PC-3 (cell line): ENCODE data around the gene FOSB. TPM values are rescaled to one million over a fixed set of nuclear protein-coding genes. Genes with fewer than 3 reads are reported as not detected.

Experiments used
- ATAC-seq: fragments of 200-7000 bp; cut with Tn5 transposase; 2 replicates; pipeline ENCODE4 v1.9.1; 2020; ENCODE audit warnings: mild to moderate bottlenecking, moderate library complexity
- BruUV-seq: library from RNA; stranded (reverse); fragments of 400-500 nt; replicated peaks from 2 replicates; lab custom pipeline; 2021; lab: Mats Ljungman, UMichigan
- CTCF ChIA-PET: fragments of 300-600 bp; sonication (Branson Sonifier 250); formaldehyde crosslinking; loops from one replicate; lab custom pipeline; 2022; ENCODE audit warnings: antibody characterized with exemption; lab: Charles Lee
- POLR2A ChIA-PET: fragments of 300-600 bp; sonication (Branson Sonifier 250); formaldehyde crosslinking; loops from one replicate; lab custom pipeline; 2022; ENCODE audit warnings: antibody characterized with exemption; ENCODE audit not compliant: unreplicated experiment; lab: Charles Lee
- DNase-seq: peaks from one replicate; pipeline ENCODE4 v3.0.0-alpha.2; 2015
- H2AFZ ChIP-seq: fragments of 300-600 bp; sonication (generic); 2 replicates; pipeline ENCODE4 v1.6.0; 2016; ENCODE audit warnings: antibody characterized with exemption, low read length
- H3F3A ChIP-seq: fragments of 300-600 bp; sonication (generic); one replicate; pipeline ENCODE4 v1.6.0; 2017; ENCODE audit warnings: antibody characterized with exemption, low read length, control low read depth, mild to moderate bottlenecking; ENCODE audit not compliant: unreplicated experiment
- H3K27ac ChIP-seq: fragments of 300-600 bp; sonication (generic); 2 replicates; pipeline ENCODE4 v1.5.1; 2016; ENCODE audit warnings: mild to moderate bottlenecking, low read length
- H3K27me3 ChIP-seq: fragments of 300-600 bp; sonication (generic); 2 replicates; pipeline ENCODE4 v1.6.1; 2016; ENCODE audit warnings: low read length, mixed read lengths
- H3K36me3 ChIP-seq: fragments of 300-600 bp; sonication (generic); 2 replicates; pipeline ENCODE4 v1.6.1; 2016; ENCODE audit warnings: low read depth, mixed run types, low read length, mixed read lengths
- H3K4me1 ChIP-seq: fragments of 300-600 bp; sonication (generic); 2 replicates; pipeline ENCODE4 v1.5.1; 2016; ENCODE audit warnings: low read length; ENCODE audit not compliant: insufficient read depth
- H3K4me2 ChIP-seq: fragments of 300-600 bp; sonication (generic); 2 replicates; pipeline ENCODE4 v1.6.0; 2016; ENCODE audit warnings: low read length
- H3K4me3 ChIP-seq: fragments of 300-600 bp; sonication (generic); 2 replicates; pipeline ENCODE4 v1.5.1; 2016; ENCODE audit warnings: mild to moderate bottlenecking, low read length, mixed read lengths
- H3K79me2 ChIP-seq: fragments of 300-600 bp; sonication (generic); 2 replicates; pipeline ENCODE4 v1.6.1; 2017; ENCODE audit warnings: low read length, mixed read lengths
- H3K9ac ChIP-seq: fragments of 300-600 bp; sonication (generic); 2 replicates; pipeline ENCODE4 v1.6.0; 2016; ENCODE audit warnings: mild to moderate bottlenecking, low read length
- H3K9me2 ChIP-seq: fragments of 300-600 bp; sonication (generic); replicated peaks from 2 replicates; pipeline ENCODE4 v1.6.1; 2016; ENCODE audit warnings: mixed run types, low read length, mixed read lengths
- H3K9me3 ChIP-seq: fragments of 300-600 bp; sonication (generic); 2 replicates; pipeline ENCODE4 v1.6.1; 2016; ENCODE audit warnings: low read length, mixed read lengths
- H4K20me1 ChIP-seq: fragments of 300-600 bp; sonication (generic); 2 replicates; pipeline ENCODE4 v1.6.1; 2016; ENCODE audit warnings: low read length, mixed read lengths
- CTCF ChIP-seq: fragments of 300-600 bp; sonication (generic); conservative IDR thresholded peaks from 2 replicates; pipeline ENCODE4 v1.5.1; 2017; ENCODE audit warnings: antibody characterized with exemption, low read depth, mild to moderate bottlenecking, low read length
- EZH2 ChIP-seq: fragments of 300-600 bp; sonication (generic); IDR thresholded peaks from one replicate; pipeline ENCODE4 v1.6.1; 2017; ENCODE audit warnings: antibody characterized with exemption, mild to moderate bottlenecking, low read length; ENCODE audit not compliant: unreplicated experiment
- EZH2phosphoT487 ChIP-seq: fragments of 300-600 bp; sonication (generic); IDR thresholded peaks from 2 replicates; pipeline ENCODE4 v1.6.1; 2018; ENCODE audit warnings: mild to moderate bottlenecking, antibody characterized with exemption, low read length, borderline replicate concordance
- intact Hi-C: fragments of 100-400 bp; cut with micrococcal nuclease; formaldehyde crosslinking; loops from 2 replicates; pipeline ENCODE4 v1.9.0; 2023
- total RNA-seq: library from RNA; depleted of rRNA; stranded (reverse); fragments of >200 nt; gene quantifications from 2 replicates; pipeline ENCODE4 v1.2.3, GENCODE V29; 2014

The FOSB gene
- total RNA-seq, 1 experiment from 2014 or later, result 35.8 TPM

- peak overlapping the region; percentile 36 for H3K9ac ChIP-seq
- 0 out of 2 replicates have a peak overlapping the region, but pooled peaks have one; percentile 45 for H2AFZ ChIP-seq
- H3K9me3 ChIP-seq, result no peaks in the 10 kb centered on the region
- intact Hi-C loops, result no loop called here
- H3K79me2 ChIP-seq, result no peaks in the 10 kb centered on the region
- H3K4me3 ChIP-seq, result peak overlapping the region; percentile 62
- CTCF ChIA-PET, result interaction anchor here (0.5 kb wide), 1 partner anchor 74 kb away, joined by 10 read pairs; no protein-coding TSS in a partner anchor
- TF ChIP-seq EZH2phosphoT487 (no peak), EZH2 (no peak)
- ATAC-seq, result peak; percentile 3; the same call in 1 of the 2 replicates
- H3K4me2 ChIP-seq, result peak overlapping the region; percentile 87
- H3K9me2 ChIP-seq, result no peaks in the 10 kb centered on the region
- POLR2A ChIA-PET, result no interaction called here
- H3F3A ChIP-seq, result no peaks in the 10 kb centered on the region
- H3K4me1 ChIP-seq, result peaks cover 14% of the 10 kb centered on the region
- BruUV-seq, result TSS peak; percentile 63
- peak overlapping the region; percentile 38; the same call in 1 of the 2 replicates for H3K27ac ChIP-seq
- DNase-seq, result peak; percentile 19
- H3K36me3 ChIP-seq, result no peaks in the 10 kb centered on the region
- H4K20me1 ChIP-seq, result no peaks in the 10 kb centered on the region
- no peaks in the 10 kb centered on the region for H3K27me3 ChIP-seq
Measured at GRCh38 chr19:45442778-45443461, 24.9 kb upstream of the FOSB start.

GRCh38 chr19:45443462-45444317 is 24.1 kb upstream of the FOSB start:
- Histone ChIP-seq H3K27ac (peak overlapping the region; percentile 86), H3K4me2 (peak overlapping the region; percentile 87), H3K27me3 (no peaks in the 10 kb centered on the region), H3K9me3 (no peaks in the 10 kb centered on the region), H4K20me1 (no peaks in the 10 kb centered on the region), H3K79me2 (no peaks in the 10 kb centered on the region), H3K36me3 (no peaks in the 10 kb centered on the region), H3K4me3 (peak overlapping the region; percentile 62), H3K4me1 (peaks cover 16% of the 10 kb centered on the region), H3F3A (no peaks in the 10 kb centered on the region), H2AFZ (peak overlapping the region; percentile 45; the same call in 1 of the 2 replicates), H3K9me2 (no peaks in the 10 kb centered on the region), H3K9ac (peak overlapping the region; percentile 85)
- TF ChIP-seq EZH2phosphoT487, result no peak
- no peak for TF ChIP-seq EZH2
- no peak for TF ChIP-seq CTCF
- BruUV-seq, result TSS peak; percentile 59
- peak; percentile 93 for DNase-seq
- intact Hi-C loops, result no loop called here
- ChIA-PET CTCF (no interaction called here), POLR2A (no interaction called here)
- peak; percentile 79 for ATAC-seq

- peak overlapping the region; percentile 52 for H3K9ac ChIP-seq
- peak overlapping the region; percentile 28; the same call in 1 of the 2 replicates for H3K4me3 ChIP-seq
- intact Hi-C loops, result no loop called here
- H3K27me3 ChIP-seq, result no peaks in the 10 kb centered on the region
- no peaks in the 10 kb centered on the region for H3K9me2 ChIP-seq
- no peaks in the 10 kb centered on the region for H4K20me1 ChIP-seq
- peaks cover 21% of the 10 kb centered on the region for H3K4me1 ChIP-seq
- ATAC-seq (peak; percentile 48), DNase-seq (peak; percentile 75)
- peak overlapping the region; percentile 66 for H3K4me2 ChIP-seq
- no peaks in the 10 kb centered on the region for H3K79me2 ChIP-seq
- ChIA-PET CTCF (interaction anchor here (0.8 kb wide), 1 partner anchor 23 kb away, joined by 3 read pairs; no protein-coding TSS in a partner anchor), POLR2A (no interaction called here)
- TF ChIP-seq EZH2phosphoT487 (no peak), CTCF (no peak), EZH2 (no peak)
- H3K27ac ChIP-seq, result peak overlapping the region; percentile 52
- H2AFZ ChIP-seq, result no peak overlapping the region
- H3K9me3 ChIP-seq, result no peaks in the 10 kb centered on the region
- no peaks in the 10 kb centered on the region for H3K36me3 ChIP-seq
- no TSS peak for BruUV-seq
- no peaks in the 10 kb centered on the region for H3F3A ChIP-seq
Measured at GRCh38 chr19:45444318-45445041, 23.3 kb upstream of the FOSB start.
